ENCODE data around the gene DTWD1.

- TF ChIP-seq CTCF (IDR thresholded peaks at IDR 0.05) (no peak), POLR2A (IDR thresholded peaks at IDR 0.05) (no peak)
These were observed 23.5 kb downstream of the DTWD1 start for GRCh38 chr15:49644364-49644794.

Data from thyroid gland (tissue), 4 donors.